ENCODE measurements around the gene CAMTA1.

CAMTA1 gene

DNA sequence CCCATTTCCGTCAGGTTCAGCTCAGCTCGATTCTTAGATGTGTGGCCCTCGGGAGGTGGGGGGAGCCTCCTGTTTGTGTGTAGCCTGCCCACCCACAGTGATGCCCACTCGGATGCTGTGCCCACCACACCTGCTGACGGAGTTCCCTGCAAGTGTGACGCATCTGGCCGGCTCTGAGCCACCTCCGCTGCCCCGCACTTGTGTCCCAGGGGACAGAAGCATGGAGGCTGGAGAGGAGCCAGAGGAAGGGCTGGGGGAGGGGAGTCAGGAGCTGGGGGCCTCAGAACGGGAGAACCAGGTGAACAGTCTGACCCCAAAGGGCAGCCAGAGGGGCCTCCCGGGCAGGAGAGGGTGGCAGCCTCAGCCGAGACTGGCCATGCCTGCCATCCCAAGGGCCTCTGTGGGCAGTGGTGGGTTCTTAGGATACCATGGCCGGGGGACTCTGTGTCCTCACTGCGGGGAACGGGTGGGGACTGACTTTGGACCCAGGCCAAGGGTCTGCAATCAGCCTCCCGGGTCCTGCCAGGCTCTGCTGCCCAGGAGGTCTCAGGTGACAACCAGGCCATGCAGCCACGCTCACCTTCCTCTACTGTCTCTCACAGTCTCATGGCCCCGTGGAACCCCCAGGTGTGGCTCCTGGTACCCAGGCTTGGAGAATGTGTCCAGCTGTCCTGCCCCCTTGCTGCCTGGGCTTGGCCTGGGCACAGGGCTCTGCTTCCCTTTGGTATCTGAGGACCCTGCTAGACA, 718.6 kb downstream of the CAMTA1 start (continued):
- TF ChIP-seq, protein P1, sequence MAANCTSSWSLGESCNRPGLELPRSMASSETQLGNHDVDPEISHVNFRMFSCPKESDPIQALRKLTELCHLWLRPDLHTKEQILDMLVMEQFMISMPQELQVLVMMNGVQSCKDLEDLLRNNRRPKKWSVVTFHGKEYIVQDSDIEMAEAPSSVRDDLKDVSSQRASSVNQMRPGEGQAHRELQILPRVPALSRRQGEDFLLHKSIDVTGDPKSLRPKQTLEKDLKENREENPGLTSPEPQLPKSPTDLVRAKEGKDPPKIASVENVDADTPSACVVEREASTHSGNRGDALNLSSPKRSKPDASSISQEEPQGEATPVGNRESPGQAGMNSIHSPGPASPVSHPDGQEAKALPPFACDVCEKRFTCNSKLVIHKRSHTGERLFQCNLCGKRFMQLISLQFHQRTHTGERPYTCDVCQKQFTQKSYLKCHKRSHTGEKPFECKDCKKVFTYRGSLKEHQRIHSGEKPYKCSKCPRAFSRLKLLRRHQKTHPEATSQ (tag by site-specific recombination; IDR thresholded peaks at IDR 0.05): no peak

DNA sequence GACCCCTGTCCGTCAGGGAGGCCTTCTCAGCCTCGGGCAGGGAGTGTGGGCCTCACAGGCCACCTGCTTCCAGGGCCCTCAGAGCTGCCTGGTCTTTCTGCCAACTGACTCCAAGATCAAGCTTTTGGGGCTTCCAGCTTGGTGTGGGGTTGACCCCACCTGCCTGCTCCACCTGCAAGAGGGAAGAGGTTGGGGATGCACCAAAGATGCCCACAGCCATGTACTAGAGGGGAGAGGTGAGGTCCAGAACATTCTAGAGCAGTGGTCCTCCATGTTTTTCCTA, 719.1 kb downstream of the CAMTA1 start:
- H3K36me3 ChIP-seq (ENCODE audit: control insufficient read depth in 2 of 2, insufficient read depth in 1 of 2, low read length in 2 of 2): no peaks in the 10 kb centered on the region
- H3K27ac ChIP-seq (ENCODE audit: extremely low read depth, low read depth, low read length): no peak overlapping the region
- H3K9me3 ChIP-seq (ENCODE audit: control insufficient read depth, insufficient read depth, low read depth, low read length): no peaks in the 10 kb centered on the region
- POLR2A ChIA-PET: no interaction called here
- CTCF ChIA-PET: no interaction called here
- no peaks in the 10 kb centered on the region for H3K4me1 ChIP-seq (ENCODE audit: control insufficient read depth, insufficient read depth, low read length)
- no peak for TF ChIP-seq ZNF211 (tag by site-specific recombination; IDR thresholded peaks at IDR 0.05; ENCODE audit: low read depth)
- no peak for TF ChIP-seq ZNF610 (tag by site-specific recombination; IDR thresholded peaks at IDR 0.05; ENCODE audit: borderline replicate concordance)
- TF ChIP-seq ZNF398 (tag by site-specific recombination; IDR thresholded peaks at IDR 0.05): no peak
- no peak for TF ChIP-seq ZNF747 (tag by site-specific recombination; IDR thresholded peaks at IDR 0.05)
- TF ChIP-seq SP2 (tag by site-specific recombination; IDR thresholded peaks at IDR 0.05): no peak
- TF ChIP-seq, protein P2, sequence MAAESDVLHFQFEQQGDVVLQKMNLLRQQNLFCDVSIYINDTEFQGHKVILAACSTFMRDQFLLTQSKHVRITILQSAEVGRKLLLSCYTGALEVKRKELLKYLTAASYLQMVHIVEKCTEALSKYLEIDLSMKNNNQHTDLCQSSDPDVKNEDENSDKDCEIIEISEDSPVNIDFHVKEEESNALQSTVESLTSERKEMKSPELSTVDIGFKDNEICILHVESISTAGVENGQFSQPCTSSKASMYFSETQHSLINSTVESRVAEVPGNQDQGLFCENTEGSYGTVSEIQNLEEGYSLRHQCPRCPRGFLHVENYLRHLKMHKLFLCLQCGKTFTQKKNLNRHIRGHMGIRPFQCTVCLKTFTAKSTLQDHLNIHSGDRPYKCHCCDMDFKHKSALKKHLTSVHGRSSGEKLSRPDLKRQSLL (tag by site-specific recombination; IDR thresholded peaks at IDR 0.05): no peak
- TF ChIP-seq KLF1 (tag by site-specific recombination; IDR thresholded peaks at IDR 0.05): no peak
- TF ChIP-seq RBAK (tag by site-specific recombination; IDR thresholded peaks at IDR 0.05): no peak
- TF ChIP-seq ZNF350 (tag by site-specific recombination; IDR thresholded peaks at IDR 0.05): no peak
- no peak for TF ChIP-seq ZBTB44 (tag by site-specific recombination; IDR thresholded peaks at IDR 0.05)
- no peak for TF ChIP-seq ZBTB10 (tag by site-specific recombination; IDR thresholded peaks at IDR 0.05)
- TF ChIP-seq ZNF529 (tag by site-specific recombination; IDR thresholded peaks at IDR 0.05; ENCODE audit: insufficient replicate concordance): no peak
- no peak for TF ChIP-seq ZFP3 (tag by site-specific recombination; IDR thresholded peaks at IDR 0.05; ENCODE audit: low read depth)
- no peak for TF ChIP-seq ZNF501 (tag by site-specific recombination; IDR thresholded peaks at IDR 0.05)
- no peak for TF ChIP-seq MEIS1 (CRISPR knock-in tag; IDR thresholded peaks at IDR 0.05; ENCODE audit: borderline replicate concordance)
- TF ChIP-seq ZNF677 (tag by site-specific recombination; IDR thresholded peaks at IDR 0.05): no peak
- no peak for TF ChIP-seq ZNF404 (tag by site-specific recombination; IDR thresholded peaks at IDR 0.05)
- TF ChIP-seq HOXC10 (CRISPR knock-in tag; IDR thresholded peaks at IDR 0.05): no peak
- TF ChIP-seq ZNF114 (tag by site-specific recombination; IDR thresholded peaks at IDR 0.05): no peak
- no peak overlapping the region for H3K4me3 ChIP-seq (ENCODE audit: low read depth, low read length)

Data from HEK293 (cell line).